GM08714 (cell line): ENCODE data around the gene SHF.

Source experiments
- H3K4me3 ChIP-seq: fragments of 200-500 bp; sonication (Bioruptor generic); 2 replicates; pipeline ENCODE4 v1.5.1; 2014; ENCODE audit warnings: mild to moderate bottlenecking, low read length, inconsistent platforms
- ZNF274 ChIP-seq: IDR thresholded peaks from 2 replicates; pipeline ENCODE4 v1.6.1; 2012; ENCODE audit warnings: mild to moderate bottlenecking, low read depth, low read length

SHF gene

GRCh38 chr15:45168286-45168685 is 19.5 kb downstream of the SHF start:
- TF ChIP-seq ZNF274, result no peak
- no peak overlapping the region for H3K4me3 ChIP-seq

DNA sequence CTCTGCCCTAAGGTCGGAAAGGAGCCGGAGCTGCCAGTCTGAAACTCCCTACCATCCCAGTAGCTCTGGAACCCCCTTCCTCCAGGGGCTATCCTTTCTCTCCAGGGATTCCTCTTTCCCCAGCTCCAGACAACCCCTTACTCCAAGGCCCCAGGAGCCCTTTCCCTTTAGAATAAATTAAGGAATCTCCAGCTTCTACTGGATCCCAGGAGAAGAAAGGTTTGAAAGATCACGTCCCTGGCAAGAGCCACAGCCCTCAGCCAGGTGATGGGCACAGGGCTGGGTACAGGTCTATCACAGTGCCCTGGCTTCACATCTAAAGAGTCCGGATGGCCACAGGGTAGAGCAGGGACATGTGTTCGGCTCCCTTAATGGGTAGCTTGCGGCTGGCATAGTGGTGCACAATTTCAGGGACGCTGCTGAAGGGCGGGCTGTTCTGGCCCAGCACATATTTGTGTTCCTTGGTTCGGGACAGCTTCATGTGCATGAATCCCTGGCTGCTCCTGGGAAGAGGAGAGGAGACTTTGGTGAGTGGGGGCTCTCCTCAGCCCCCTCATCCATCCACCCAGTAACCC is 20.0 kb downstream of the SHF start:
- TF ChIP-seq ZNF274, result no peak
- no peak overlapping the region for H3K4me3 ChIP-seq

- H3K4me3 ChIP-seq, result peak overlapping the region; percentile 64
- TF ChIP-seq ZNF274, result no peak
Measured at GRCh38 chr15:45166834-45167630, 20.7 kb downstream of the SHF start.

- no peak for TF ChIP-seq ZNF274
- H3K4me3 ChIP-seq, result no peak overlapping the region
Measured at GRCh38 chr15:45165536-45165935, 22.2 kb downstream of the SHF start.

DNA sequence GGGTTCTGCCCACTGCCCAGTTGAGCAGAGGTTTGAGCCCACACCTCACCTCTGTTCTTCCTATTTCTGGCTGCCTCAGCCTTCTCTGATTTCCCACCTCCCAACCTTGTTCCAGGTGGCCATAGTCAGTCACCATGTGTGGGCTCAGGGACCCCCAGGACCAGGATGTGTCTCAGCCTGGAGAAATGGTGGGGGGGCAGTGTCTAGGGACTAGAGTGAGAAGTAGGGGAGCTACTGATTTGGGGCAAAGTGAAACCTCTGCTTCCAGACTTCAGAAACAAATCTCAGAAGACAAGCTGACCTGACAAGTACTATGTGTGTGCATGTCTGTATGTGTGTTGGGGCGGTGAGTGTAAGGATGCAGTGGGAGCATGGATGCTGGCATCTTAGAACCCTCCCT is 22.9 kb downstream of the SHF start:
- TF ChIP-seq ZNF274, result no peak

GRCh38 chr15:45163508-45163856 is 24.3 kb downstream of the SHF start:
- H3K4me3 ChIP-seq, result no peak overlapping the region
- TF ChIP-seq ZNF274, result no peak

More for the DNA sequence above, 22.9 kb downstream of the SHF start:
- H3K4me3 ChIP-seq, result no peak overlapping the region

DNA sequence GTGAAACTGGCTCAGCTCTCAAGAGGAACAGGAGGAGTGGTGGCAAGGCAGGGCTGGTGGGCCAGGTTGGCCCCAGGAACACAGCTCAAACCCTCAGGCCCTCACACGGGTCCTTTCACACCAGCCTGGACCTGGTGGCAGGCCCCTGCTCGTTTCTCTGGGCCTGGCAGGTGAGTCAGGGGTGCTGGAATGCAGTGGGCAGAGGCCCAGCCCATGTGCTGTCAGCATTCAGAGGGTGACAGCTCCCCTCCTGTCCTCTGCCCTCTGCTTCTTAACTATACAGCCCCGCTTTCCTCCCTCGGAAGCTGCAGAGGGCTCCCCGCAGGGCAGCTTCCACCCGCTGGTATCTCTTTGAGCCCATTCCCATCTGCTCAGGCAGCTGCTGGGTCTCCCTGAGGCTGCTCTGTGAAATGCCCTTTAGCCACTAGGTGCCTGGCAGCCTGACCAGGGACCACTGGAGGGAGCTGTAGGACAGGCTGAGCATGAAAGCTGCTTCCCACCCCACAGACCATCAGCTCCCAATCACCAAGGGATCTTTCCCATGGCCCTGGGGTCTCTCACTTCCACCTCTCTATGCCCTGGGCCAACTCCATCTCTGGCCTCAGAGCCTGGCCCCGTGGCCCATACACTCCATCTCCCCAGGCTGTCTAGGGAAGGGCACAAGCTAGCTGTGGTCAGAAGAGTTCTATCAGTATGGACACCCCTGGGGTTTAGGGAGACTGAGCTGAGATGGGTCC is 24.8 kb downstream of the SHF start:
- H3K4me3 ChIP-seq, result no peak overlapping the region
- TF ChIP-seq ZNF274, result no peak

DNA sequence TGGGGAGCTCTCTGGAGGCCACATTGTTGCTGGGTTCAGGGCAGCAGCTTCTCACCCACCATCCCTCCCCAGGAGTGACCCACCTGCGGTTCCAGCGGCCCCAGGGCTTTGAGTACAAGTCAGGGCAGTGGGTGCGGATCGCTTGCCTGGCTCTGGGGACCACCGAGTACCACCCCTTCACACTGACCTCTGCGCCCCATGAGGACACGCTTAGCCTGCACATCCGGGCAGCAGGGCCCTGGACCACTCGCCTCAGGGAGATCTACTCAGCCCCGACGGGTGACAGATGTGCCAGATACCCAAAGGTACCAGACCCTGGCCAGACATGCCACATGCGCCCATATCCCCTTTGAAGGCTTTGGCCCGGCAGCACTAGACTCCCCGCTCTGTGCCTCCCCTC is 26.1 kb downstream of the SHF start:
- no peak overlapping the region for H3K4me3 ChIP-seq
- no peak for TF ChIP-seq ZNF274

- TF ChIP-seq ZNF274, result no peak
Measured at GRCh38 chr15:45157974-45158373, 29.8 kb downstream of the SHF start.

GRCh38 chr15:45156744-45157455 is 30.9 kb downstream of the SHF start:
- H3K4me3 ChIP-seq, result no peak overlapping the region
- TF ChIP-seq ZNF274, result no peak

More at GRCh38 chr15:45157974-45158373, 29.8 kb downstream of the SHF start:
- no peak overlapping the region for H3K4me3 ChIP-seq

DNA sequence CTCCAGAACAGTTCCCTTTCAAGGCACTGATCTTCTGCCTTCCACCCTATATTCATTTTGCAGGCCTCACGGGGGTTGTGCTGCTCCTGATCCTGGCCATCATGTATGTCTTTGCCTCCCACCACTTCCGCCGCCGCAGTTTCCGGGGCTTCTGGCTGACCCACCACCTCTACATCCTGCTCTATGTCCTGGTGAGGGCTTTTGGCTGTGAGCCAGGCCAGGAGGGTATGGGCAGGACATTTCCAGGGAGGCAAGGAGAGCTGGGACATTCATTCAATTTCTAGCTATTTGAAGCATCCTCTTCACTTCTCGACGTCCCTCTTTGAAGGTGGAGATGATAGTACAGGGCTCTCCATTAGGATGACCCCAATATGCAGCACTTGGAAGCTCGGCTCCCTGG is 32.0 kb downstream of the SHF start:
- TF ChIP-seq ZNF274, result no peak
- no peak overlapping the region for H3K4me3 ChIP-seq

- H3K4me3 ChIP-seq, result no peak overlapping the region
- TF ChIP-seq ZNF274, result no peak
Measured at GRCh38 chr15:45151998-45152828, 35.6 kb downstream of the SHF start.

DNA sequence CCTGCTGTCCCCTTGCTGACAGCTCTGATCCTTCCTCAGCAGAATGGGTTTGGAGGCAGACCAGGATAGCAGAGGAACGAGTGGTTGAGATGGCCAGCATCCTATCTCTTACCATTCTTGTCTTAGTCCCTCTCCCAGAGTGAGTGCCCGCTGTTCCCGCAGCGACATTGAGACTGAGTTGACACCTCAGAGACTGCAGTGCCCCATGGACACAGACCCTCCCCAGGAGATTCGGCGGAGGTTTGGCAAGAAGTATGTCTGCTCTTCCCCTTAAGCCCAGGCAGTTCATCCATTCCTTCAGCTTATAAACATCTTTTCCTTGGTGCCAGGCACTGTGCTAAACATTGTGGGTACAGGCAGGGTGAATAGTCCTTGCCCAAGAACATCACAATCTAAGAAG is 36.8 kb downstream of the SHF start:
- no peak overlapping the region for H3K4me3 ChIP-seq
- TF ChIP-seq ZNF274, result no peak

DNA sequence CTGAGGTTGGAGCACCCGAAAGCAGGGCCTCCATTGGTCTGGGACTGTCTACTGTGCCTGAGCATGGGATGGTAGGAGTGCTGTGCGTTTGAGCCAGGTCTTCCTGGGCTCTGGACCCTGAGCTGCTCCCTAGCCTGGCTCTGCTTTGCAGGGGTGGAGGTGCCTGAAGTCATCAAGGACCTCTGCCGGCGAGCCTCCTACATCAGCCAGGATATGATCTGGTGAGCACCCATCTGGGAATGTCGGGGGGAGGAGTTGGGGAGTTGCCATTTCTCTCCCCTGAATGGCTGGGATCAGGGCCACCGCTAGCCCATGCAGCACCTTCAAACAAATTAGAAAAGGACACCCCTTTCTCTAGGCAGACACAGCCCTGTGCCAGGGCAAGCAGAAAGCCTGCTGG is 37.3 kb downstream of the SHF start:
- no peak for TF ChIP-seq ZNF274
- no peak overlapping the region for H3K4me3 ChIP-seq

- TF ChIP-seq ZNF274, result no peak
- H3K4me3 ChIP-seq, result no peak overlapping the region
Measured at GRCh38 chr15:45149060-45149459, 38.7 kb downstream of the SHF start.
